Aorta (tissue), 5 donors: ENCODE measurements around the gene SEPTIN5. TPM values are rescaled to one million over a fixed set of nuclear protein-coding genes. Genes with fewer than 3 reads are reported as not detected.

Source experiments
- ATAC-seq: fragments of 200-7000 bp; cut with Tn5 transposase; one replicate; pipeline ENCODE4 v1.9.1; 2022; ENCODE audit warnings: moderate library complexity; ENCODE audit not compliant: low FRiP score
- DNase-seq, 2 donors: peaks; one replicate each; pipeline ENCODE4 v3.0.0-alpha.2; 2020
- H3K27ac ChIP-seq, 2 donors: one replicate each; pipeline ENCODE4 v1.5.1; 2013; ENCODE audit warnings: low read length in 2 of 2, mild to moderate bottlenecking in 2 of 2, moderate library complexity in 2 of 2, control low read depth in 1 of 2, inconsistent platforms in 1 of 2, low read depth in 1 of 2
- H3K27me3 ChIP-seq, 2 donors: one replicate each; pipeline ENCODE4 v1.6.1; 2013; ENCODE audit warnings: control low read depth in 1 of 2, low read length in 1 of 2, mild to moderate bottlenecking in 1 of 2, moderate library complexity in 1 of 2; ENCODE audit not compliant: insufficient read depth in 2 of 2, control insufficient read depth in 1 of 2
- H3K36me3 ChIP-seq, 2 donors: one replicate each; pipeline ENCODE4 v1.6.1; 2013; ENCODE audit warnings: control low read depth in 1 of 2, low read length in 1 of 2, mild to moderate bottlenecking in 1 of 2; ENCODE audit not compliant: insufficient read depth in 2 of 2, control insufficient read depth in 1 of 2
- H3K4me1 ChIP-seq, 2 donors: one replicate each; pipeline ENCODE4 v1.6.1; 2013; ENCODE audit warnings: low read length in 2 of 2, control low read depth in 1 of 2, mild to moderate bottlenecking in 1 of 2, moderate library complexity in 1 of 2; ENCODE audit not compliant: insufficient read depth in 2 of 2, control insufficient read depth in 1 of 2
- H3K4me3 ChIP-seq, 2 donors: one replicate each; pipeline ENCODE4 v1.5.1; 2013; ENCODE audit warnings: low read length in 2 of 2, control low read depth in 1 of 2, mild to moderate bottlenecking in 1 of 2
- H3K9me3 ChIP-seq: one replicate; pipeline ENCODE4 v1.6.1; 2013; ENCODE audit warnings: mild to moderate bottlenecking, low read length; ENCODE audit not compliant: control insufficient read depth
- WGBS, 2 donors: extraction: QIAGEN DNeasy Blood & Tissue Kit; methylation state at CpG; one replicate each; pipeline ENCODE4 v1.1.7; 2013; 5-methylcytosine and 5-hydroxymethylcytosine counted together
- intact Hi-C, 2 donors: fragments of 100-400 bp; cut with DNase I; formaldehyde crosslinking; loops; one replicate each; pipeline versions ENCODE4 v1.14.2 to v1.15.0; 2022
- polyA plus RNA-seq, 2 donors: library from polyadenylated mRNA; stranded (reverse); fragments of 200-250 nt; gene quantifications; one replicate each; pipeline ENCODE4 v1.2.3, GENCODE V29; 2013
- total RNA-seq, 2 donors: library from RNA; stranded (reverse); fragmentation: NEBNext Ultra II Directional; extraction: Animal tissue kit (Norgen Biotek cat#: 25700); gene quantifications; one replicate each; pipeline ENCODE4 v1.2.1, GENCODE V29; 2021
- donor health status: healthy with polysubstance abuse.
- donor health status: Bipolar disorder and iron deficiency.
- donor health status: DM: no; HTN: no; CAD: no.
- donor health status: DM: no; HTN: no; CAD: no.
- donor health status: DM: yes; HTN: yes; CAD: no.

Gene SEPTIN5
- total and polyA plus RNA-seq, 4 donors = 26.9 to 63.3 (median 37.0) TPM

DNA sequence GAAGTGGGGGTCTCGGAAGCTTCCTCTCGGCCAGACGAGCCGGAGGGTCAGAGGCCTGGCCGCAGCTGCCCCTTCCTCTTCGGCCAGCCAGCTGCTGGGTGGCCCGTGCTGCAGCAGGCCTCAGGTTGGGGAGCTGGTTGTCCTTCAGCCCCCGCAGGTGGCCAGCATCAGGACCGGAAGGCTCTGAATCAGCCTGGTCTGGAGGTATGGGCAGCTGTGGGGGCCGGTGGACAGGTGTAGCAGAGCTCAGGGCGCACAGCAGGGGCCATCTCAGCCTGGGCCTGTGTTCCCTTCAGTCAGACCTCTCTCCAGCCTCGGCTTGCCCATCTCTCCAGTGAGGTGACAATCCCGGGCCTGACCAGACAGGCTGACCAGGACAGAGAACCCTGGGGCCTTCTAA, 32.4 kb downstream of the SEPTIN5 start:
- no peak overlapping the region for H3K4me3 ChIP-seq
- H3K4me1 ChIP-seq = no peaks in the 10 kb centered on the region
- ATAC-seq (no peak), DNase-seq (no peak)
- WGBS, 2 donors = 92 to 96% methylated on average over 12 to 13 of the region's 13 CpGs
- H3K9me3 ChIP-seq = no peaks in the 10 kb centered on the region
- intact Hi-C loops = loop anchor here in 1 of 2 donors (5.0 kb wide), 1 partner anchor 156 kb away; no protein-coding TSS in a partner anchor
- no peaks in the 10 kb centered on the region for H3K27me3 ChIP-seq
- H3K36me3 ChIP-seq = no peaks in the 10 kb centered on the region
- no peak overlapping the region for H3K27ac ChIP-seq

DNA sequence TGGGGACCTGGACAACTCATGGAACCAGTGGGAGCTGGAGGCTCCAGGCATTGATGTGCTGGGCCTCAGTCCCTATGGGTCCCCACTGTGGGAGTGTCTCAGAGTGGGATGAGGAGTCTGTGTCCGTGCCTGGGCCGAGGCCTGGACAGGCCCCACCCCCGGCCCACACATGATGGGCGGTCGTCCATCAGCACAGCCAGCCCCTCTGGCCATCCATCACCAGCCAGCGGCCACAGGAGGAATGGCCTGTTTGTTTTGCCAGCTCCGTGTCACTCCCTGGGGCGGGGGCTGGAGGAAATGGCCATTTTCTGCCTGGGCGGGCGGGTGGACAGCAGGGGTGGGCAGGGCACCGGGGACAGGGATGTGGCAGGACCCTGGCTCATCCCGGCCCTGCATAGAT, 33.2 kb downstream of the SEPTIN5 start:
- Histone ChIP-seq H3K27ac (no peak overlapping the region), H3K9me3 (no peaks in the 10 kb centered on the region), H3K27me3 (no peaks in the 10 kb centered on the region), H3K36me3 (no peaks in the 10 kb centered on the region), H3K4me1 (no peaks in the 10 kb centered on the region), H3K4me3 (no peak overlapping the region)
- DNase-seq (no peak), ATAC-seq (no peak)
- intact Hi-C loops = loop anchor here in 1 of 2 donors (5.0 kb wide), 1 partner anchor 155 kb away; no protein-coding TSS in a partner anchor
- WGBS, 2 donors = 80 to 82% methylated on average over 12 of the region's 12 CpGs

DNA sequence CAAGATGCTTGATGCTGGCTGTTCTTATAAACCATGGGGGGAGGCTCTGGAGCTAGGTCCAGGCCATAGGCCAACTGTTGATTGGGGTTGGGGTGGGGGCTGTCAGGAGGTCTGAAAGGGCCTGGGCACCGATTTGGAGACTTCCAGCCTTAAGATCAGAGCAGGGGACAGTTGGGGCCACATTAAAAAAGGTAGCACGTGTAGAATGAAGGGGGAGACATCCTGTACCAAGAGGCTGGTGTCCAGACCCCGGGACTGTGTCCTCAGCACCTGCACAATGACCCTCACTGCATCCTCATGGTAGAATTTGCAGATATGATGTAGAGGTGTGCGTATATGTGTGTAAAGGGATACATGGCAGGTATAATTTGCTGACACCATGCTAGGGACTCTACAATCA, 33.8 kb downstream of the SEPTIN5 start:
- no peaks in the 10 kb centered on the region for H3K27me3 ChIP-seq
- ATAC-seq (no peak), DNase-seq (no peak)
- H3K4me1 ChIP-seq = no peaks in the 10 kb centered on the region
- no peak overlapping the region for H3K4me3 ChIP-seq
- H3K9me3 ChIP-seq = no peaks in the 10 kb centered on the region
- H3K27ac ChIP-seq = no peak overlapping the region
- intact Hi-C loops = loop anchor here in 1 of 2 donors (5.0 kb wide), 1 partner anchor 154 kb away; no protein-coding TSS in a partner anchor
- no peaks in the 10 kb centered on the region for H3K36me3 ChIP-seq
- 77 to 78% methylated on average over 4 of the region's 4 CpGs for WGBS, 2 donors

DNA sequence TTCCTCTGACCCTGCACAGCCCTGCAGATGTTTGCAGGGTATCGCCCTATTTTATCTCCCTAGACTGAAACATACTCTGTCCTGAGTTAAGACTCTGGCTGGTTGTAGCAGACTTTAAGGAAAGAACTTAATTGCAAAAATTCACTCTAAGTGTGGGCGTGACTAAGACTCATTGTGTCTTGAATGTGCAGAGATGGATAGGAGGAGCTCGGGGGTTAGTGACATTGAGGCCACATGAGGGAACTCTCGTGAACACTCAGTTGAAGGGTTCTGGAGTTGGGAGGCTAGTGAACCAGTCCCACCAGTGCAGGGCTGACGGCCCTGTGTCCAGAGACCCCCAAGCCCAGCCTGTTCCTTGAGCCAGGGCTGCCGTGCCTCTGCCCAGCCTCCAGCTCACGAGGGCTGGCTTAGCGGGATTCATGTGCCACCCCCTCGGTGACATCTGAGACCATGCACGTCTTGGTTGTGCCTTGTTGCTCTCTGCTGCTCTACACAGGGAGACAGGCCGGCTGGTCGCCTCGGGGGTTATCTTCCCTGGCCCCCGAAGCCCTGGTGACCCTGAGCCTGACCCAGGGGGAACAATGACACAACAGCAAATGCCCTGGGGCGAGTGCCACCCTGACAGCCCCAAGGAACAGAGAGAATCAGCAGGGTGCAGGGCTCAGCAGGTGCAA, 34.8 kb downstream of the SEPTIN5 start:
- ATAC-seq (no peak), DNase-seq (no peak)
- no peak overlapping the region for H3K27ac ChIP-seq
- 85 to 86% methylated on average over 15 of the region's 15 CpGs for WGBS, 2 donors
- no peaks in the 10 kb centered on the region for H3K9me3 ChIP-seq
- no peaks in the 10 kb centered on the region for H3K27me3 ChIP-seq
- H3K36me3 ChIP-seq = no peaks in the 10 kb centered on the region
- H3K4me3 ChIP-seq = no peak overlapping the region
- H3K4me1 ChIP-seq = no peaks in the 10 kb centered on the region
- intact Hi-C loops = loop anchor here in 1 of 2 donors (5.0 kb wide), 1 partner anchor 153 kb away; no protein-coding TSS in a partner anchor

DNA sequence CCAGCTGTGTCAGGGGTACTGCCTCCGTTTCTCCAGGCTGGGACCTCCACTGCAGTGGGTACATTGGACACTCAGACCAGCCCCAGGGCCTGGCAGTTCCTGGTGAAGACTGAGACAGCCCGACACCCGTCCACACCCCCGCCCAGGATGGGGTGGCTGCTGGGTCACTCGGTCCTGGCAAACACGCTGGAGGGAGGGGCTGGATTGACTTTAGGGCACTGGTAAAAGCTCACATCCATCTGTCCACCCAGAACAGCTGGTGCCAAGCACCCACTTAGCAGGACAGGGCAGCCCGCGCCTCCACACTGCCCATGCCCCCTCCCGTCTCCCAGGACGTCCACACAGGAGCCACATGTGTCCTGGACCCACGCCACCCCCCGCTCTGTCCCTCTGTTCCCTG, 35.6 kb downstream of the SEPTIN5 start:
- intact Hi-C loops = loop anchor here in 1 of 2 donors (5.0 kb wide), 1 partner anchor 152 kb away; no protein-coding TSS in a partner anchor
- Histone ChIP-seq H3K27me3 (no peaks in the 10 kb centered on the region), H3K36me3 (no peaks in the 10 kb centered on the region), H3K9me3 (no peaks in the 10 kb centered on the region), H3K4me3 (no peak overlapping the region), H3K4me1 (no peaks in the 10 kb centered on the region), H3K27ac (no peak overlapping the region)
- no peak for DNase-seq
- no peak for ATAC-seq
- WGBS, 2 donors = 86 to 87% methylated on average over 12 of the region's 12 CpGs

DNA sequence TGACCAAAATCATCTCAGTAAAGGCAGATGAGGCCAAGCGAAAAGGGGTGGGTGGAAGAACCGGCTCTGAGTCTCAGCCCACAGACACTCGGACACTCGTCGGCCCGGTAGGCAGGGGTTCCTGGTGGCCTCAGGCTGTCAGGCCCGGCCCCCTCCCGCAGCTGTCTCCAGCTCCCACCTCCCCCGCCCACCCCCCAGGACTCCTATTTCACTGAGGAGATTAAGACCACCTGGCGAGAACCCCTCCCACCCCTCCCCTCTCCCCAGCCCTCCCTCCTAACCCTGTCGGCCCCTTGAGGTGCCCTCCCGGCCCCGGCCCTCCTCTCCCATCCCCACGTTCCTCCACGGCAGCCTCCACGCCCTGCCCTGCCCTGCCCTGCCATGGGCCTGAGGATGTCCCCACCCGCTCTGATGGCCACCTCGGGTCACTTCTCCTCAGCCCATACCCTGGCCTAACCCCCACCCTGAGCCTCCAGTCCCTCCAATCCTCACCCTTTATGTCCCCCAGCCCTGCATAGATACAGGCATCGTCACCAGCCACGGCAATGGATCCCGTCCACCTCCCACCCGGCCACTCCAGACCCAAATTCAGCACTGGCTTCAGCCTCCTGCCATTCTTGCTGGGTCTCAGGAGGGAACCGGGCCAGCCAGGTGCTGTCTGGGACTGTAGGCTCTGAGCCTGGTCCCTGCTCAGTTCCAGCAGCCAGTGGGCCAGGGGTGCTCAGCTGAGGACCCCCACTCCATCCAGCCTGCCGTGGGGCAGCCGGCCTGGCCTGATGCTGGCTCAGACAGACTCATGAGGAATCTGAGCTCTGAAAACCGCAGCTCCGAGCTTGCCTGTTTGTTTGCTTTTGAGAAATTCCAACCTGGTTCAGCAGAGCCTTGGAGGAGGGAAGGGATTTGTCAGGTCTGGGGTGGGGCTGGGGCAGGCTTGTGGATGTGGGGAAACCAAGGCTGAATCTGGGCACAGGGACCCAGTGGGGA, 36.5 kb downstream of the SEPTIN5 start:
- H3K27me3 ChIP-seq = no peaks in the 10 kb centered on the region

DNA sequence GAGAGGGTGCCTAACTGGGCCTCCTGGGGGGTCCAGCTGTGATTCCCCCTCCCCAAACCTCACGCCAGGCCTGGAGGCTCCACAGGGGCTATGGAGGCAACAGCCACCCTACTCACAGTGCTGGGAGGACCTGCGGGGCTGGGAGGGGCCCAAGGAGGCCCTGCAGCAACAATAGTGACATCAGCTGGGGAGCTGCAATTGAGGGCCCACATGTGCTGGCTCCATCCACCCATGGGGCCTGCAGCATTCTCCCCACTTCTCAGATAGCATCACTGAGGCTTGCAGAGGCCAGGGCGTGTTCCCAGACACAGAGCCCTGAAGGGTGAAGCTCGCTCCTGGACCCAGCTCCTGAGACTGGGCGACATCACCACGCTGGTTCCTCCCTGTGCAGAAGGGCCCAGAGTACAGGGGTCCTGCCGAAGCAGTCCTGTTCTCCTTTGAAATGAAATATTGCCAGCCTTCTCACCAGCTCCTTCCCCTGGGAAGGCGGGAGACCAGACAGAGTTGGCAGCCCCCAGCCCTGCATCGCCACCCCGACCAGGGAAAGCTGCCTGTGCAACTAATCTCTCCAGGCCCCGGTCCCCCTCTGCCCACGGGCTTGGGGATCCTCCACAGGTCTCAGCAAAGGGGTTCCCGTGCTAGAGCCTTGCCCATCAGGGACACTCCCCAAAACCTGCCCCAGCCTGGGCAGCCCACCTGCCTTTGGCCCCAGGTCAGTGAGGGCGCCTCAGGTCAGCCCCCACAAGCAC, 37.4 kb downstream of the SEPTIN5 start:
- no peaks in the 10 kb centered on the region for H3K27me3 ChIP-seq
- intact Hi-C loops = no loop called here
- WGBS, 2 donors = 92 to 93% methylated on average over 14 of the region's 14 CpGs

More for the DNA sequence above, 36.5 kb downstream of the SEPTIN5 start:
- no peaks in the 10 kb centered on the region for H3K4me1 ChIP-seq
- no peaks in the 10 kb centered on the region for H3K9me3 ChIP-seq
- ATAC-seq (no peak), DNase-seq (no peak)
- WGBS, 2 donors = 84 to 89% methylated on average over 22 to 27 of the region's 27 CpGs
- H3K4me3 ChIP-seq = no peak overlapping the region
- H3K36me3 ChIP-seq = no peaks in the 10 kb centered on the region
- H3K27ac ChIP-seq = no peak overlapping the region
- intact Hi-C loops = no loop called here

DNA sequence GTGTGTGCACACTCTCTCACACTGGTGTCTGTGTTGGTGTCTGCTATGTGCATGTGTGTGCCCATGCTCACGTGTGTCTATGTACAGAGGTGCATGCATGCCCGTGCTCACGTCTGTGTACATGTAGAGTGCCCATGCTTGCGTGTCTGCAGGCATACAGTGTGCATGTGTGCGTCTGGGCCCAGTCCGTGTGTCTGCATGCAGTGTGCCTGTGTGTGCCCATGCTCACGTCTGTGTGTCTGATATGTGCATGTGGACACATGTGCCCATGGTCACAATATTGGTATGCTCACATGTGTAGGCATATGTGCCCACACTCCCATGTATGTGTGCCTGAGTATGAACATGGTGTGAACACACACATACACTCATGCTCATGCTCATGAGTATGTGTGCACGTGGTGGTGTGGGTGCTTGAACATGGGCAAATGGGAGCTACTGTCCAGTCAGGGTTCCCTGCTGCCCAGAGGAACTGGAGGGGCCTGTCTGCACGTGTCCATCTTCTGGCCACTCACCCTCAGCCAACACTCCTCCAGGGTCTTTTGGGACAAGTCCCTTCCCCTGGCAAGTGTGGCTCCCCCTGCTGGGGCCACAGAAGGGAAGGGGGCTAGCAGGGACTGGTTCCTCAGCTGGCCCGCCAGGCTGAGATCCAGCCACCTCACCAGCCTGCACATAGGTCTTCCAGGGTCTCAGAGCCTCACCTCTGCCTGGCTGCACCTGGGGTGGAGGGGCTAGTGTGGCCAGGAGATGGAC, 39.0 kb downstream of the SEPTIN5 start:
- no peaks in the 10 kb centered on the region for H3K27me3 ChIP-seq

More for the DNA sequence above, 37.4 kb downstream of the SEPTIN5 start:
- no peak overlapping the region for H3K4me3 ChIP-seq
- no peaks in the 10 kb centered on the region for H3K4me1 ChIP-seq
- H3K9me3 ChIP-seq = no peaks in the 10 kb centered on the region
- DNase-seq (no peak), ATAC-seq (no peak)
- no peaks in the 10 kb centered on the region for H3K36me3 ChIP-seq
- H3K27ac ChIP-seq = no peak overlapping the region

More for the DNA sequence above, 39.0 kb downstream of the SEPTIN5 start:
- DNase-seq = no peak
- no peaks in the 10 kb centered on the region for H3K4me1 ChIP-seq
- H3K4me3 ChIP-seq = no peak overlapping the region
- intact Hi-C loops = no loop called here
- H3K36me3 ChIP-seq = no peaks in the 10 kb centered on the region
- H3K9me3 ChIP-seq = no peaks in the 10 kb centered on the region
- WGBS, 2 donors = 91 to 93% methylated on average over 10 of the region's 10 CpGs
- no peak overlapping the region for H3K27ac ChIP-seq
- no peak for ATAC-seq
